ENCODE data around the gene PRKCD. TPM values are rescaled to one million over a fixed set of nuclear protein-coding genes. Genes with fewer than 3 reads are reported as not detected.

Gene PRKCD
- polyA plus RNA-seq, 12 donors = 5.4 to 16.9 (median 6.8) TPM; not detected in 1

DNA sequence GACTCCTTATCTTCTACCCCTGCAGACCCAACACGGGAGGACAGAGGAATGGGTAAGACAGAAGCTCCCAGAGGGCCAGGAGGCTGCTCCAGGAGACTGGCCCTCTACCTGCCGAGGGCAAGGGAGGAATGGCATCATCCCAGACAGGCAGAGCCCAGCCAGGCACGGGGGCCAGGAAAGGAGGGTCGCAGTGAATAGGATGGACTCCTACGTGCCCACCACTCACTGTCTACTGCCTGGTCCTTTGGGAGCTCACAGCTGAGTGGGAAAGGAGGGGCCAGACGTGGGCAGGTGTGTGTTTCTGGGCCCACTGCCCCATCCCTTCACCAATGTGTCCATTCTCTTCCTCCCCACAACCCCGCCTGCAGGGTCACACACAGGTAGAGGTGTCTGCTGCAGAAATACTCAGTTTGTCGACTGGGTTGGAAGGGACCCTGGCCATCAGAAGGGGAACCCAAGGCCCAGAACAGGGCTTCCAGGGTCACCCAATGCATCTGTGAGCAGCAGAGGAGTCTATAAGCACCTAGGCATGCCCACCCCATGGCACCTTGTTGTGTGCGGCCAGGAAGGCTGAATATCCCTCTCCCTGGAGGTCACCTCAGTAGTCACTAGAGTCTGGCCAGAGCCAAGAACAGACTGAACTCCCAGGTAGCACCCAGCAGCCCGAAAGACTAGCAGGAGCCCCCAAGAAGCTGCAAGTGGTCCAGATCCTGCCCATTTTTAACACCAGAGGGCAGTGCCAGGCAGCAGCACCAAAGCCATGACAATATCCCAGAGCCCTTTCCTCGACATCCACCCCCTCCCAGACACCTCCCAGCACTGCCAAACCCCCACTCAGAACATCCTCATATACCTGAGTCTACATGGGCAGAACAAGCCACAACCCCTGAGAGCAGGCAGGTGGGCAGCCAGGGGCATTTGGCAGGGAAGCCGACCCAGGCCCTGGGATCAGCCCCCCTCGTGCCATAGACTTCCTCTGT is 70.8 kb downstream of the PRKCD start:
- DNase-seq = no peak

DNA sequence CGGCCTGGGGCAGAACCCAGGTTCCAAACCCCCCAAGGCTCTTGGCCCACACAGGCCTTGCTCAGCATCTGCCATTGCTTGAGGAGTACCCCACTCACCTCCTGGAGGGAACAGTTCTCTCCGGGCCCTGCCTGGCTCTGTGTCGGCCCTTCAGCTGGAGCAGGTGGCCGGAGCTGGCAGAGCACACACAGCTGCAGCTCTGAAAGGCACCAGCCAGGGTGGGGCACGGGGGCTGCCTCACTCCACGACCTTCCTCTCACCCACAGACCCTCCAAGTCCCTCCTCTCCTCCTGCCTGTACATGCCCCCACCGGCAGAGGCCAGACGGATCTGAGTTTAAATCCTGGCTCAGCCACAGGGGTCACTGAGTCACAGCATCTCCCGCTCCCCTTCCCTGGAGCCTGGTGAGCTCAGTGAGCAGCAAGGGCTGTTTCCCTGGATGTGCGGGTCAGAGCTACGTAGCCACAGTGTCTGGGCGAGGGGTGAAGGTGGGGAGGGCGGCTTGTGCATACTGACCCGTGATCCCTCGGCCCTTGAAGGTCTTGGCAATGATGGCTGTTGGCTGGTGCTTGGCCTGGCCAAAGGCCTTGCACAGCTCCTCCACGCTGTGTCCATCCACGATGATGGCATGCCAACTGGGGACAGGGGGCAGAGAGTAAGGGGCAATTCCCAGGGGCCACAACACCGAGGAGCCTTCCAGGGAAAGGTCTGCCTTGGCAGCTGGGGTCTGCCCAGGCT is 71.8 kb downstream of the PRKCD start:
- no peak for DNase-seq

- no peak for DNase-seq
These were observed 73.3 kb downstream of the PRKCD start for GRCh38 chr3:53234130-53234840.

- DNase-seq = no peak
These were observed 73.8 kb downstream of the PRKCD start for GRCh38 chr3:53234841-53235232.

GRCh38 chr3:53235545-53235944 is 74.5 kb downstream of the PRKCD start:
- DNase-seq = no peak

GRCh38 chr3:53236112-53236841 is 75.3 kb downstream of the PRKCD start:
- DNase-seq = no peak

- no peak for DNase-seq
These were observed 77.2 kb downstream of the PRKCD start for GRCh38 chr3:53238051-53238850.

DNA sequence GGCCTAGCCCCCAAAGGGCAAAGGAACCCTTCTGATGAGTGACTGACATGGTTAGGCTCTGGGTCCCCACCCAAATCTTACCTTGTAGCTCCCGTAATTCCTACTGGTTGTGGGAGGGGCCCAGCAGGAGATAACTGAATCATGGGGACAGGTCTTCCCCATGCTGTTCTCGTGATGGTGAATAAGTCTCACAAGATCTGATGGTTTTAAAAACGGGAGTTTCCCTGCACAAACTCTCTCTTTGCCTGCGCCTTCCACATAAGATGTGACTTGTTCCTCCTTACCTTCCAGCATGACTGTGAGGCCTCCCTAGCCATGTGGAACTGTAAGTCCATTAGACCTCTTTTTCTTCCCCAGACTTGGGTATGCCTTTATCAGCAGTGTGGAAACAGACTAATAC is 77.9 kb downstream of the PRKCD start:
- no peak for DNase-seq

GRCh38 chr3:53239800-53240199 is 78.8 kb downstream of the PRKCD start:
- DNase-seq = no peak

DNA sequence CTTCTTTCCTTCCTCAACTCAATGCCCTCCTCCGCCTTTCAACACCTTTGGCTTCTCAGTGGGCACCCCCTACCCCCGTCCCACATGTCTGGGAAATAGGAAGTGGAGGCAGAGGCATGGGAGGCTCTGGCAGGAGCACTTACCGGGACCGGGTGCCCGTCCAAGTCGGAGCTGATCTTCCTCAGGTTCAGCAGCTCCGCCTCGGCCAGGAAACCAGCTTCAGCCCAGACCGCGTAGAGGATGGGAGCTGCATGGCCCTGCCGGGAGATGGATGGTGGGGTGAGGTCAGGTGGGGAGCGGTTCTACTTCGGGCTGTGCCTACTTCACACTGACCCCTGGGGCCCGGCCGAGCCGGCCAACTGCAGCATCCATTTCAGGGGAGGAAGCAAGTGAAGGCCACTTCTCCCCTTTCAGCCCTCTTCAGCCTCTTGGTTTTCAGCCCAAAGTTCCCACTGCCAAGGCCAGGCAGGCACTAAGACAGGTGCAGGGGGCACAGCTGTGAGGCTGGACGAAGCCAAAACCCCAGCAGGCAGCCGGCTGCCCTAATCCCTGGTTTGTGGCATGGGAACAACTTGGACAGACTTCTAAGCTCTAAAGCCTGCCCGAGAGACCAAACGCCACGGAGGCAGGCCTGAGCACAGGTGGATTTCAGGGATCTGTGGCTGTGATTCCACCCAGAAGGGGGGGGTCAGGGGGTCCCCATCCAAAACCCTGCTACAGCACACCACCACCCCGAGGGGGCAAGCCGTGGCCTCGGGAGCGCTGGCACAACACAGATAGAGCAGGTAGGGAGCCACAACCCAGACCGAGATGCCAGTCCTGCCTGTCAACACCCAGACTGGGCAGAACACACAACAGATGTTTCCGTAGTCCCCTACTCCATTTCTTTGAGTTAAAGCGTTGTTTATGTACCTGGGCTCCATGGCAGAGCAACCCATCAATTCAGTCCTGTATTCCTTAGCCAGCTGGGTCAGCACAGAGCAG is 80.3 kb downstream of the PRKCD start:
- DNase-seq = no peak

GRCh38 chr3:53242155-53242554 is 81.1 kb downstream of the PRKCD start:
- no peak for DNase-seq

Other genes starting within 250 kb of the PRKCD start
- gene SFMBT1, start 115.1 kb upstream of the PRKCD start, polyA plus RNA-seq (ENCODE audit: insufficient read length in 12 of 12) = 10 to 100 TPM in 1 of 12 donors, 1 to 10 TPM in 10, not detected in 1; 6.2 to 37.5 (median 7.5) TPM
- 10 to 100 TPM in 11 of 12 donors, not detected in 1; 11.2 to 18.1 (median 13.5) TPM for gene RFT1, start 30.8 kb upstream of the PRKCD start, polyA plus RNA-seq (ENCODE audit: insufficient read length in 12 of 12)
- 10 to 100 TPM in 11 of 12 donors, not detected in 1; 24.9 to 75.6 (median 28.2) TPM for gene TKT, start 94.8 kb downstream of the PRKCD start, polyA plus RNA-seq (ENCODE audit: insufficient read length in 12 of 12)
- gene DCP1A, start 186.3 kb downstream of the PRKCD start, polyA plus RNA-seq (ENCODE audit: insufficient read length in 12 of 12) = 100 to 1,000 TPM in 1 of 12 donors, 10 to 100 TPM in 11; 18.1 to 324 (median 22.3) TPM

Measured in muscle of arm (tissue), 12 donors.